GM19455 (cell line): ENCODE data around the gene DGCR8.

Source experiments
- ATAC-seq: cut with Tn5 transposase; IDR thresholded peaks from one replicate; pipeline ENCODE4 v1.9.1; 2021; ENCODE audit not compliant: unreplicated experiment

DGCR8 gene

DNA sequence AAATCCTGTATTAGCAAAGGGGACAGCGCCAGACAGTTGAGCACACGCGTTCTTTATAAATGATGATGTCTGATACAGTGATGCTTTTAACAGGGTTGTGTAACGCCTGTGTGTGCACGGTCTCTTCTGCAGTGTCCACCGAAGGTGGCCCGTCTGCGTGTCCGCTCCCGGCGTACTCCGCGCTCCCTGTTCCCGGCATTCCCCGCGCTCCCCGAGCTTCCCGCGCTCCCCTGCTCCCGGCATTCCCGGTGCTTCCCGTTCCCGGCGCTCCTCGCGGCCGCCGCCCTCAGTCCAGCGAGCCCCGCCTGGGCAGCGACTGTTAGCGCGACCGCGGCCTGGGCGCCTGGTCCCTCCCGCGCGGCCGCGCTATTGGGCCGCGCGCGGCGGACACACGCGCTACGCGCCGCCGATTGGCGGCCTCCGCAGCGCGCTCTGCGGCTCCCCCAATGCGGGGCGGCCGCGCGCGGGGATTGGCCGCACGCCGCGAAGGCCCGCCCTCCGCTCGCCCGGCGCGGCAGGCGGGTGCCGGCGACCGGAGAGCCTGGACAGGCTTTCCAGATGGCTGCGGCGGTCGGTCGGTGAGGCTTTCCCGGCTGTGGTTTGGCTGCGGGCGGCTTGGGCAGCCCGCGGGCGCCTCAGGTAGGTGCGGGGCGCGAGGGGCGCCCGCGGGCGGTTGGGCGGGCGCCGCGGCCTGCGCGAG lies at the start of gene DGCR8:
DGCR8 (plus strand) TSS at position 497 of the 700 bp plus-strand sequence. CDS start 5,723 bp downstream, outside the sequence.
- peak; percentile 76 for ATAC-seq

DNA sequence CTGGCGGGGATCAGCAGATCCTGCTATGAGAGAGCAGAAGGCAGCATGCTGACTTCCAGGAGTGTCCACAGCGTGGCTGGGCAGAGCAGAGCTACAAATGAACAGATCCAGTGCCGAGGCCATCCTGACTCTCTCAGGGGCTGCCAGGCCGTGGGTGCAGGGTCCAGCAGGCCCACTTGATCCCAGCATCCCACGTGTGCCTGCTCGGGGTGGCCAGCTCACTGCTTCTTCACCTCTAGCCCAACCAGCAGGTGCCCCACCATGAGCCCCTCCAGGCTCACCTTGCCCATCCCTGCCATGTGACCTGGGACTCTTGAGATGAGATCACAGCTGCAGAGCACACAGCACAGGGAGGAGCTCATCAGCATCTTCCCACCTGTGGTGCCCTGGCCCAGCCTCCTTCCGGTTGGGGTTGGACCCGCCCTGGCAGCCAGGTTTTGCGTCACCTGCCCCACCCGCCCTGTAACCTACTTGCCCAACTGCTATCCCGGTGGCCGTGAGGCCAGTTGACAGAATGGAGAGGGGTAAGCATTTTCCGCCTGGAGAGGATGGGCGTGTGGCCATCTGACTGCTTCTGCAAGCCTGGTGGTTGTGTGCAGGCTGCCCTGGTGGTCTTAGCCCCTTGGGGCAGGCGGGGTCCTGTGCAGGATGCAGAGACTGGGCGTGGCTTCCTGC lies 48.2 kb upstream of the DGCR8 start:
- ATAC-seq: no peak

DNA sequence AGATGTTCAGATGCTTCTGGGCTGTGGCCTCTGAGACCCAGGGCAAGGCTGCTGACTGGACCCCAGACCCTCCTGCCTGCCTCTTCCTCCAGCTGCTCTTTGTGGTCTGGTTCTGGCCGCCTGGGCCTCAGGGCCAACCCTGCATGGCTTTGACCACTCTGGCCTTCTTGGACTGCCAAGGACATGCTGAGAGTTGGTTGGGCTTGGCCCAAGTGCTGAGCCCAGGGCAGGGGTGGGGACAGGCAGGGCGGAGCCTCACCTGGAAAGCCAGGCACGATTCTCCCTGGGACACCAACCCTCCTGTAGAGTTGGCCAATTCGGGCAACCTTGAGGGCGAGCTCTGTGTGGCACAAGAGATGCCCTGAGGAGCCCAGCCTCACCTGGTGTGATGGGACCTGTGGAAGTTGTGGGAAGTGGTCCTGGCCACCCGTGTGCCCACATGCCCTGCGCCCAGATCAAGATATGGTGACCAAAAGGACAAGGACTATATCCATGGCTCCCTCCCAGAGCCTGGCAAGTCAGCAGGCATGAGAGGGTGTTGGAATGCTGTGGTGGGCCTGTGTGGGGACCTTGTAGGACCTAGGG lies 47.5 kb upstream of the DGCR8 start:
- no peak for ATAC-seq

DNA sequence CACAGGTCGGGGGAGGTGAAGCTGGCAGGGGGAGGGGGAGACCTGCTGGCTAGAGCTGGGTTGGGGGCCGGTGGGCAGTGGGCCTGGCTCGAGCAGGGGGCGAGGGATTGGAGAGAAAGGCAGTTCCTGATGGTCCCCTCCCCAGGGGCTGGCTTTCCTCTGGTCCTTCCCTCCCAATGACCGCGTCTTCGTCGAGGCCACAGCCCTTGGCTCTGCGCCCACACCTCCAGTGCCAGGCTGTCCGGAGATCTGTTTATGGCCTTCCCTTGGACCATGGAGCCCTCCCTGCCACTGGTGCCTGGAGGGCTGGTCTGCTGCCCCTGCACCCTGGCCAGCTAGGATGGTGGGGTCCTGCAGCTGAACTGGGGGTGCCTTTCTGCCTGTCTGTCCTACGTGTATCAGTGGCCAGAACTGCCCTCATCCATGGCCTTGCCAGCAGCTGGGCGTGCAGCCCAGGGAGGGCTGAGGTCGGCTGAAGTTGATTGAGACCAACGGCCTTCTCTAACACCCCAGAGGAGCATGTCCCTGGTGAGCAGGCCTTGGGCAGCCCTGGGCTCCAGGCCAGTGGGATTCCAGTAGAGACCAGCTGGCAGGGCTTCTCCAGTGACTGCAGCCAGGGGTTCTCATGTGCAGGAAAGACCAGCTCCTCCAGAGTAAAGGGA lies 46.9 kb upstream of the DGCR8 start:
- ATAC-seq: no peak

DNA sequence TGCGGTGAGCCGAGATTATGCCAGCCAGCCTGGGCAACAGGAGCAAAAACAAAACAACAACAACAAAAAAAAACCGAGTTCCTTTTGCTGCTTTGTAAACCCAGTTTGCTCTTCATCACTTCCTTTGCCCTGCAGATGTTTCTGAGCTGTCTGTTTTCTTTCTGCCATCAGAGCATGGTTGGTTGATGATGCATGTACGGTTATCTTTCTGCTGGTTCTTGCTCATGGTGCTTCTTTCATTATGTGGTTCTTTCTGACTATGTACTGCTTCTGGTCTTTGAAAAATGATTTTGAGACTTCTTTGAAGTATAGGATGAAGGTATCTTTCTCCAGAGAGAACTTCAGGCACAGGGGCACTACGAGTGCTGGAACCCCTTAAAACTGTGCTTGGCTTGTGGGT lies 45.9 kb upstream of the DGCR8 start:
- ATAC-seq: no peak

DNA sequence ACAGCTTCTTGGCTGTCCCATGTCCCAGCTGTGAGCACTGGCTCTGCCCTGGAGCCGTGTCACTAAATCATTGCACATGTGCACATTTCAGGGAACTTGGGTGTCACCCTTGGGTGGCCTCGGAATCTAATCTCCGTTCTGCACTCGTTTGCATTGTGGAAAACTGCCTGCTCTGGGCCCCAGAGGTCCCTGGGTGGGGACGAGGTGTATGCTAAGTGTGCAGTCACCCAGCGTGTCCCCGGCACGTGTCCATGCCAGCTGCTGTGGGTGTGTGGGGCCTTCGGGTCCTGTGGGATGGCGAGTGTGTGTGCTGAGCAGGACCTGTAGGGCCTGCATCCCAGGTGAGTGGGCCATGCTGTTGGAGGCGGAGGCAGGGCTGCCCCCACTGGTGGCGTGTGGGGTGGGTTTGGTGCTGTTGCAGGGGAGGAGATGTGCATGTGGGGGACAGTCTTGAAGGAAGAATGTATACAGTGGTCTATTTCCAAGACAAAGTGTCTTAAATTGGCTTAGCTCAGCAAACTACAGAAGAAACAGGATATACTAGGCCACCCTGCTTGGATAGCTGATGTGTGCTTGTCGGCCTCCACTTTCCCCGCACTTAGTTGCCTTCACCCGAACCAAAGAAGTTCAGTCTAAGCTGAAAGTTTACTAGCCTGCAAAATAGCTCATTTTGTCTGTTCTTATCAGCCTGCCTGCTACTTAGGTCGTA lies 44.5 kb upstream of the DGCR8 start:
- no peak for ATAC-seq

DNA sequence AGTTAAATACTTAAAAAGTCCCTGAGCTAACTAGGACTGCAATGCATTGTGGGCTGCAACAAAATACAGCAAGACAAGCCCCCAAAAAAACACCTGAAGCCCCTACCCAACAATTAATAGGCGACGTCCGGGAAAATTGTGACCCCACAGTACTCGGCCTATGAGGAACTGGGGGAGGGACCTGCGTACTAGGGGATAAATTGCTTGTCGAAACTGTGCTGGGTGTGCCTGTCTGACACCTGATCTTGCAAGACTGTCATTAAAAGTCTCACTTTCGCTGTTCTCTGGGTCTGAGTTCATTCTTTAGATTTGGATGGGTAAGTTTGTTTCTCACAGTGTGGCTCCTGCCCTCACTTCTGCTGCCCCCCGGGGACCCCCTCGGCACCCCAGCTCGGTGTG lies 44.0 kb upstream of the DGCR8 start:
- ATAC-seq: no peak

DNA sequence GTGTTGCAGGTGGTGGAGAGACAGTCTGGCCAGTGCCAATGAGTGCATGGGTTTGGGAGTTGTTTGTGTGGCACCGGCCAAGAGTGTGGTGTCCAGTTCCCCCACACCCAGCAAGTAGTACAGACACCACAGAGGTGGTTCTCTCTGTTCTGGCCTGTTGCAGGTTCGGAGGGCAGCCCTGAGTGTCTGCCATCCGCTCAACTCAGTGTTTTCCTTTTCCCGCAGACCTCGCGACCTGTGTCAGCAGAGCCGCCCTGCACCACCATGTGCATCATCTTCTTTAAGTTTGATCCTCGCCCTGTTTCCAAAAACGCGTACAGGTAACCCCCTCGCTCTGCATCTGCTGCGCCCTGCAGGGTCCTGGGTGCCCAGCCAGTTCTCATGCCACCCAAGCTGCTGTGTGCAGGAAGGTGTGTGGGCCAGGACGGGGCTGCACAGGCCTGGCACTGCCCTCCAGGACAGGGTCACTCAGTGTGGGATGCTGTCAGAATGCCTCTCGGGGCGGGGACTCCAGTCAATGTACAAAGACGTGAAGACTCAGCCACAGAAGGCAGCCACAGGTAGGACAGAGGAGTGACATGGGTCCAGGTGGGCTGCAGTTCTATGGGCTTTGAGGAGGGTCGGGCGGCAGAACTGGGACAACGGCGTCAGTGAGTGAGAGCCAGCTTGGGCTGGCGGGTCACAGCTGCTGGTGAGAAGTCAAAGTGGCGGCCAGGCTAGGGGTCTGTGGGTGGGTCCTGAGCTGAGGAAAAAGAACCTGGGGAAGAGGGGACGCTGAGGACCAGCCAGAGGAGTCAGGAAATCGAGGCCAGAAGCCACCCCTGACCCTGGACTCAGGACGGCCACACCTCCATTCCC lies 43.3 kb upstream of the DGCR8 start:
- ATAC-seq: no peak

DNA sequence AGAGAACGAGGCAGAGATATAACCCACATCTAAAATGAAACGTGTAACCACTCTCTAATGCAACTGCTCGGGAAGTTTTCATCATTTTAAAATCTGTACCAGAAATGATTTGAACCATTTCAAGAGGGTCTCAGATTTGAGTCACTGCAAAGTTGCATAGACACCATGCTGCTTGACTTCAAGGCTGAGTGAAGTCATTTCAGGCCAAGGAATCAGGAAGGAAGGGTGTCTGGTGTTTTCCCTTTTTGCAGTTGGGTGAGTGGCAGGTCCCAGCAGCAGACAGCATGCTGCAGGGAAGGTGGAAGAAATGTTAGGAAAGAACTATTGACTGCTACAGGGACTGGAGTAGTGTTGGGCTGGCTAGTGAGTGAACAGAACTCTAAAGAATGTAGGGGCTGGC lies 42.6 kb upstream of the DGCR8 start:
- no peak for ATAC-seq

DNA sequence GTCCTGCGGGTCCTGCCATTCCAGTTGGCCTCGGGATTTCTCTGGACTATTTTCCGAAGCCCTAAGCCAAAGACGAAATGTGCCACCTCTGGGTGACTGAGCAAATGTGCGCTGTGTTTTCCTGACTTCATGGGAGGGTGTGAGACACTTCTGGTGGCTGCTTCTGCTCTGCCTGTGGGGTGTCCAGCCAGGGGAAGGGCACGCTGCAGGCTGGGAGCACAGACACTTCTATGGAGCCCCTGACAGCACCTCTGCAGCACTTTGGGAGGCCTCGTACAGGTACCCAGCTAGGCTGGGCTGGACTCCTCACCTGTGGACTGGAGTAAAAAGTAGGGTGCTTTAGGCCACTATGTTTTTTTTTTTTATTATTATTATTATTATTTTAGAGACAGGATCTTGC lies 41.5 kb upstream of the DGCR8 start:
- no peak for ATAC-seq

DNA sequence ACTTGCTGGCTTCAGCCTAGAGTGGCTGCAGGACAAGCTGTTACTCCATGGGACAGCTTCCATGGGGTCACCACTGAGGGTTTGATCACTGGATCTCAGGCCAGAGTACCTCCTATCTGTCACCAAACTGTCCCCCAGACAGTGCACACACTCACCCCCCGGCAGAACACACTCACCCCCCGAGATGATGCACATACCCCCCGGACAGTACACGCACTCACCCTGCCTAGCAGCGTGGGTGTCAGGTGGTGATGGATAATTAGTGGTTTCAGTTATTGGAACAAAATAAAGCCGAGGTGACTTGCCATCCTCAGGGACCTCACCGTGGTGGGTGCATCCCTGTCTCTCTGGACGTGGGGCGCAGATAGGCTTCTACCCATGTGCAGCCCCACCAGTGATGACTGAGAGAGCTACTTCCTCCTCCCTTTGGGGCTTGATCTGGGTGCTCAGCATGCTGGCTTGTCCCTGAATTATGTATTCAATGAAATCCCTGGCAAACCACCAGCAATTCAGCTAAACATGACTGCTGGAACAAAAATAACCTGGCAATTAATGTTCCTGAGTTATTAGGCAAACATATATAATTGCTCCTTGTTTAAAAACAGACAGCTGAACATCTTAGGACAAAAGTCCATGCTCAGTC lies 40.2 kb upstream of the DGCR8 start:
- no peak for ATAC-seq

DNA sequence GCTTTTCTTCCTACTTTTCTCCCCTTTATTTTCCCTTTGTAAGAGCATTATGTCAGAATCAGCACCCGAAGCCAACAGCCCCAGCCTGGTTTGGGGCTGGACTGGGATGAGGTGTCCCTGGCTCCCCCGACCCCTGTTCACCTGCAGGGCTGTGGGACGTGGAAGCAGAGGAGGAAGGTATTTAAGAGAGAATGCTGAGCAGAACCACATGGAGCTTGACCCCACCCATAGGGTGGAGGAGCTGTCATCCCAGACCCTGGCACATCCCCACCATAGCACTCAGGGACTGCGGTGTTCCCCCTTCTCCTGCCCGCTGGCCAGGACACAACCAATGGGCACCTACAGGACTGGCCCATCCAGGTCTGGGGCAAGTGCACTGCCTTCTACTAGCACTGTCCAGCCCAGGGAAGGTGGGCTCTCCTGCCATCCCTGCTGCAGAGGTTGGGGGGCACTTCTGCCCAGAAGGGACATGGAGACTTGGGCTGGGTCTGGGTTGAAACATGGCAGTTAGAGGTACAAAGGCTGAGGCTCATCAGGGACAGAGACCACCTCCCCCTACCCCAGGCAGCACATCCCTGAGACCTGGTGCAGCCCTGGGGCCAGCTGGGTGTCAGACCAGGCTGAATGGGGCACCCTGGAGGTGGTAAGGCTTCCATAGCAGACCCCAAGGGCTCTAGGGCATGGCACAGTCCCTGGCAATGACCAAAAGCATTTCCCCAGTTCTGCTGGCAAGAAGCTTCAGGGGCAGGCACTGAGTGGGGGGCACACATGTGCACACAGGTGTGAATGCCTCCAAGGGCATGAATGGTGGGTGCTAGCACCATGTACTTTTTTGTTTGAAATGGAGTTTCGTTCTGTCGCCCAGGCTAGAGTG lies 39.5 kb upstream of the DGCR8 start:
- ATAC-seq: no peak

DNA sequence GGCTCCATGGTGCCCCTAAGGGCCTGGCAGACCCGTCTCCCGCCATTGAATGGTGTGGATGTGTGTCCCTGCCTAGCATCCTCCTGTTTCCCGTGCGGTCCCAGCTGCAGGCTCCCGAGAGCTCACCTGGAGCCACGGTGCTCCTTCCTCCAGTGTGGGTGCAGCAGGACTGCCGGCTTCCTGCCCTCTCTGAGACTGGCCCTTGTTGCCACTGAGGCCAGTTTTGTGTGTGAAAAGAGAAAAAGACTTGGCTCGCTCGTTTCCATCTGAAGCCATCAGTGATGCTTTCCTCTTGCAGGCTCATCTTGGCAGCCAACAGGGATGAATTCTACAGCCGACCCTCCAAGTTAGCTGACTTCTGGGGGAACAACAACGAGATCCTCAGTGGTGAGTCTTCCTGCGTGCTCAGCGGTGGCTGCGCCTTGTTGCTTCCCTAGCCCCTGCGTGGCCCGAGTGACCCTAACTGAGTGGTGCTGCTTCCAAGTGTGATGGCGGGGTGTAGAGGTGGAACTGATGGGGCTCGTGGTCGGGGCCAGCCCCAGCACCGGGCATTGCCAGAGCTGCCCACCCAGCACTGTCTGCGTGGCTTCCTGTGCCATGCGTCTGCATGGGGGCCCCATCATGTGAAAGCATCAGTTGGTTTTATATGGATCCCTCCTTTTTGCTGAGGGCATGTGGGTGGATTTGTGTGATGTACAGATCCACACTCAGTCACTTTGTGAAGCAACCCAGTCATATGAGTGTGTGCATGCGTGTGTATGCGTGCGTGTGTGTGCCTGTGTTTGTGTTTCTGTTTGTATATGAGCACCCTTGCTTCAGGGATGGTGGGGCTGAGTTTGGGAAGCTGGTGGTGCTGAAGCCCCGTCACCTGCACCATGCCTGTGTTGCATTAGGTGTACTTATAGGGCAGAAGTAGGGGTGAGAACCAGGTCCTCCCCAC lies 36.7 kb upstream of the DGCR8 start:
- no peak for ATAC-seq

DNA sequence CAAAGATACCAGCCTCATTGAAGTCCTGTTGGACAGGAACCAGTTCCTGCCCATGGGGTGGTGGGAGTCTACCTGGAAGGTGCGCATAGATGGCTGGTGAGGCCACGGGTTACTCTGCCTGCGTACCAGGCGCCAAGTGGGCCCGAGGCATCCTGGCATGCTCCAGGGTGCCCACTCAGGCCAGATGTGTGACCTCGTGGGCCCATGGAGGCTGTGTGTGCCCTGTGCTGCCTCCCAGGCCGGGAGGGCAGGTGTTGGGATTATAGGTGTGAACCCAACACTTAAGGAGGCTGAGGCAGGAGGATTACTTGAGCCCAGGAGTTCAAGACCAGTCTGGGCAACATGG lies 36.1 kb upstream of the DGCR8 start:
- ATAC-seq: no peak

DNA sequence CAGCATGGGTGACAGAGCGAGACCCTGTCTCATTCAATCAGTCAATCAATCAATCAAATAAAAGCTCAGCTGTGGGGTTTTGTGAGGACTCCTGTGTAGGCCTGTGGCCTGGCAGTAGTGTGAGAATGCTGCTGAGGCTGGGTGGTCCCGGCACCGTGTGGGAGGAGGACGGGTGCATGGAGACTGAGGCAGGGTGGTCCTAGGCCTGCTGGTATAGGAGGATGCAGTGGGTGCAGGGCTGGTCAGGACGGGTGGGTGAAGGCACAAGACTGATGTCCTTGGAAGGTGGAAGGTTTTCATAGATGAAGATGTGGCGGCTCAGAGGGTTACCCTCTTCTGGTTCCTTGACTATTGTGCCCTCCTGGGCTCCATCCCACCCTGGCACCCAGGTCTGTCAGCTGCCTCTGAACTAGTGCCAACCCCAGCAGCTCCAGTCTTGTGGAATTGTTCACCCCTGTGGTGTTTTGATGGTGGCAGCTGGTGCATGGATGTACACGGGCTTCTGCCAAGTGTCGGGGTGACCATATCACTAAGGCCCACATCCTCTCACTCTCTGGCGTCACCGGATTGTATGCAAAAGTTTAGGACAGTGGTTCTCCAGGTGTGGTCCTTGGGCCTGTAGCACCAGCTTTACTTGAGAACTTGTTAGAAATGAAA lies 35.4 kb upstream of the DGCR8 start:
- ATAC-seq: no peak

DNA sequence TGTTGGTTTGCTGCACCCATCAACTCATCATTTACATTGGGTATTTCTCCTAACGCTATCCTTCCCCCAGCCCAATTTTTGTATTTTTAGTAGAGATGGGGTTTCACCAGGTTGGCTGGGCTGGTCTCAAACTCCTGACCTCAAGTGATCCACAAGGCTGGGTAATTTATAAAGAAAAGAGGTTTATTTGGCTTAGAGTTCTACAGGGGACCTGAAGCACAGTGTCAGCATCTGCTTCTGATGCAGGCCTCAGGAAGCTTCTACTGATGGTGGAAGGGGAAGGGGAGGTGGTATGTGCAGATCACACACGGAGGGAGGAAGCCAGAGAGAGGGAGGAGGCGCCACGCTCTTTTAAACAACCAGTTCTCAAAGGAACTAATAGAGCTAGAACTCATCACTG lies 33.3 kb upstream of the DGCR8 start:
- no peak for ATAC-seq

DNA sequence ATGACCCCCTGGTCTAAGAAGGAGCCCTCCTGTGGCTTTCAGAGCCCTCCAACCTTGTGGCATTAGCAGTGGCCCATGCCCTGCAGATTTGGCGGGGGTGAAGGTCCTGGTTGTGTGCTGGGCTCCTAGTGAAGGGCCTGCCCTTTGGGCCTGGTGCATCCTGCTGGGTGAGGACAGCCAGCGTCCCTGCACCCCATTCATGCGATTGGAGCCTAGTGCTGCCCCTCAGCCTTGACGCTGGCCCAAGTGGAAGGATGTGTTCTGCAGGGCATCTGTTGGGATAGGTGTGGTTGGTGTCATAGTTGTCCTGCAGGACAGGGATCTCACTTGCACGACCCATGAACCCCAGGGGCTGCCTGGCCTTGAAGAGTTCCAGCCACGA lies 28.1 kb upstream of the DGCR8 start:
- ATAC-seq: no peak
